ENCODE data around the gene LRRC59.

The LRRC59 gene

DNA sequence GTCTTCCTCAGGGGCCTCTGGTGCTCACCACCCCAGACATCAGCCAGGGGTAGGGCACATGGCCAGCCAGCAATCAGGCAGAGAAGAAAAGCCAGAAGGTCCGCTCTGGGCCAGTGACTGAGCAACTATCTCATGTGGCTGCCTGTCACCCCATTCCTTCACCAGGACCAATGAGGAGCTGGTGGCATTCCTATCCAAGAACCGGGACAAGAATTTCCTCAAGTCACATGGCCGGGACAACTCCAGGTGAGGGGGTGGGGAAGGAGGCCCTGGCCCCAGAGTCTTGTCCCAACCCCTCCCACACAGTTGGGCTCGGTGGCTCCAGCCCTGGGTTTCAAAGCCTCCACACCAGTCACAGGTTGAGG lies 42.0 kb downstream of the LRRC59 start:
- H3K27me3 ChIP-seq = no peaks in the 10 kb centered on the region

DNA sequence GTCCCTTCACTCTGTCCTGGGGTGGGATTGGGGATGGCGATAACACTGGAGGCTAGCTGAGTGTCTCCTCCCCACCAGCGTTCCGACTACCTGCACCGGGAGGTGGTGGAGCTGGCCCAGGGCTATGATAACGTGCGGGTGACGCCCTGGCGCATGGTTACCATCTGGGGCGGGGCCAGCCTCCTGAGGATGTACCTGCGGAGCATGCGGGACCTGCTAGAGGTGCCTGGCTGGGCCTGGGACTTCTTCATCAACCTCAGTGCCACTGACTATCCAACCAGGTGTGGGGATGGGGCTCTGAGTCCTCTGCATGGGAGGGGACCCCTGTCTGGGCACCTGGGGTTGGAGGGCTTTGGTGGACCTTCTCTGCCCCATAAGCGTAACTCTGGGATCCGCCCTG lies 42.5 kb downstream of the LRRC59 start:
- DNase-seq = no peak
- no peaks in the 10 kb centered on the region for H3K27me3 ChIP-seq
- H3K4me3 ChIP-seq (ENCODE audit: low read depth, low read length) = no peak overlapping the region
- H3K9me3 ChIP-seq = no peaks in the 10 kb centered on the region
- TF ChIP-seq, protein P1, sequence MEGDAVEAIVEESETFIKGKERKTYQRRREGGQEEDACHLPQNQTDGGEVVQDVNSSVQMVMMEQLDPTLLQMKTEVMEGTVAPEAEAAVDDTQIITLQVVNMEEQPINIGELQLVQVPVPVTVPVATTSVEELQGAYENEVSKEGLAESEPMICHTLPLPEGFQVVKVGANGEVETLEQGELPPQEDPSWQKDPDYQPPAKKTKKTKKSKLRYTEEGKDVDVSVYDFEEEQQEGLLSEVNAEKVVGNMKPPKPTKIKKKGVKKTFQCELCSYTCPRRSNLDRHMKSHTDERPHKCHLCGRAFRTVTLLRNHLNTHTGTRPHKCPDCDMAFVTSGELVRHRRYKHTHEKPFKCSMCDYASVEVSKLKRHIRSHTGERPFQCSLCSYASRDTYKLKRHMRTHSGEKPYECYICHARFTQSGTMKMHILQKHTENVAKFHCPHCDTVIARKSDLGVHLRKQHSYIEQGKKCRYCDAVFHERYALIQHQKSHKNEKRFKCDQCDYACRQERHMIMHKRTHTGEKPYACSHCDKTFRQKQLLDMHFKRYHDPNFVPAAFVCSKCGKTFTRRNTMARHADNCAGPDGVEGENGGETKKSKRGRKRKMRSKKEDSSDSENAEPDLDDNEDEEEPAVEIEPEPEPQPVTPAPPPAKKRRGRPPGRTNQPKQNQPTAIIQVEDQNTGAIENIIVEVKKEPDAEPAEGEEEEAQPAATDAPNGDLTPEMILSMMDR (IDR thresholded peaks at IDR 0.05; ENCODE audit: low read depth, low read length) = no peak
- peaks cover 45% of the 10 kb centered on the region for H3K36me3 ChIP-seq
- H3K4me1 ChIP-seq = no peaks in the 10 kb centered on the region

More for the DNA sequence above, 42.0 kb downstream of the LRRC59 start:
- no peak for DNase-seq
- Histone ChIP-seq H3K4me1 (no peaks in the 10 kb centered on the region), H3K9me3 (no peaks in the 10 kb centered on the region), H3K4me3 (ENCODE audit: low read depth, low read length) (no peak overlapping the region), H3K36me3 (peaks cover 45% of the 10 kb centered on the region)
- TF ChIP-seq, protein P1 (IDR thresholded peaks at IDR 0.05; ENCODE audit: low read depth, low read length) = no peak

DNA sequence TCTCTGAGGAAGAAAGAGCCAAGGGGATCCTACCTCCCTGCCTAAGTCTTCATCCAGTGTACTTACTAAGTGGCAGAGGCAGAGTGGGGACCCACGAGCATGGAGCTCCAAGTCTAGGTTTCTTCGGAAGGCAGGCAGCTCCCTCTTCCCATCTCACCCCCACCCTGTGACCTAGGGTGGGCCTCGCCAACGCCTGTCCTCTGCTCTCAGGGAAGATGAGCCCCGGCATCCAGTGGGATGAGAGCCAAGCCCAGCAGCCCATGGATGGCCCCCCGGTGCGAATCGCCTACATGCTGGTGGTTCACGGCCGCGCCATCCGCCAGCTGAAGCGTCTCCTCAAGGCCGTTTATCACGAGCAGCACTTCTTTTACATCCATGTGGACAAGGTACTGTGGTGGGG lies 43.1 kb downstream of the LRRC59 start:
- Histone ChIP-seq H3K27me3 (no peaks in the 10 kb centered on the region), H3K4me1 (no peaks in the 10 kb centered on the region), H3K36me3 (peaks cover 45% of the 10 kb centered on the region), H3K4me3 (ENCODE audit: low read depth, low read length) (no peak overlapping the region), H3K9me3 (no peaks in the 10 kb centered on the region)
- TF ChIP-seq, protein P1 (IDR thresholded peaks at IDR 0.05; ENCODE audit: low read depth, low read length) = no peak
- DNase-seq = no peak

DNA sequence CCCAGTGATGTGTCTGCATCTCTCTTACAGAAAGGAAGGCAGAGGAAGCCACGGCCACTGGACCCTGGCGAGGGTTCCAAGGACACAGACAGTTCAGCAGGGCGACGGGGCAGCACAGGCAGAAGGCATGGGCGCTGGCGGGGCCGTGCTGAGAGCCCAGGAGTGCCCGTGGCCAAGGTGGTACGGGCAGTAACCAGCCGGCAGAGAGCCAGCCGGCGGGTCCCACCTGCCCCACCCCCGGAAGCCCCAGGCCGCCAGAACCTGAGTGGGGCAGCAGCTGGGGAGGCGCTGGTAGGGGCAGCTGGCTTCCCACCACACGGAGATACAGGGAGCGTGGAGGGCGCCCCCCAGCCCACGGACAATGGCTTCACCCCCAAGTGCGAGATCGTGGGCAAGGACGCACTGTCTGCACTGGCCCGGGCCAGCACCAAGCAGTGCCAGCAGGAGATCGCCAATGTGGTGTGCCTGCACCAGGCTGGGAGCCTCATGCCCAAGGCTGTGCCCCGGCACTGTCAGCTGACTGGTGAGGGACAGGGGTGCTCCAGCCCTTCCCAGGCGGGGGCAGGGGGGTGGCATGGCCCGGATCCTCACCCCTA lies 43.6 kb downstream of the LRRC59 start:
- Histone ChIP-seq H3K9me3 (no peaks in the 10 kb centered on the region), H3K36me3 (peaks cover 40% of the 10 kb centered on the region), H3K4me1 (no peaks in the 10 kb centered on the region), H3K4me3 (ENCODE audit: low read depth, low read length) (no peak overlapping the region), H3K27me3 (no peaks in the 10 kb centered on the region)
- DNase-seq = no peak
- TF ChIP-seq, protein P1 (IDR thresholded peaks at IDR 0.05; ENCODE audit: low read depth, low read length) = no peak

DNA sequence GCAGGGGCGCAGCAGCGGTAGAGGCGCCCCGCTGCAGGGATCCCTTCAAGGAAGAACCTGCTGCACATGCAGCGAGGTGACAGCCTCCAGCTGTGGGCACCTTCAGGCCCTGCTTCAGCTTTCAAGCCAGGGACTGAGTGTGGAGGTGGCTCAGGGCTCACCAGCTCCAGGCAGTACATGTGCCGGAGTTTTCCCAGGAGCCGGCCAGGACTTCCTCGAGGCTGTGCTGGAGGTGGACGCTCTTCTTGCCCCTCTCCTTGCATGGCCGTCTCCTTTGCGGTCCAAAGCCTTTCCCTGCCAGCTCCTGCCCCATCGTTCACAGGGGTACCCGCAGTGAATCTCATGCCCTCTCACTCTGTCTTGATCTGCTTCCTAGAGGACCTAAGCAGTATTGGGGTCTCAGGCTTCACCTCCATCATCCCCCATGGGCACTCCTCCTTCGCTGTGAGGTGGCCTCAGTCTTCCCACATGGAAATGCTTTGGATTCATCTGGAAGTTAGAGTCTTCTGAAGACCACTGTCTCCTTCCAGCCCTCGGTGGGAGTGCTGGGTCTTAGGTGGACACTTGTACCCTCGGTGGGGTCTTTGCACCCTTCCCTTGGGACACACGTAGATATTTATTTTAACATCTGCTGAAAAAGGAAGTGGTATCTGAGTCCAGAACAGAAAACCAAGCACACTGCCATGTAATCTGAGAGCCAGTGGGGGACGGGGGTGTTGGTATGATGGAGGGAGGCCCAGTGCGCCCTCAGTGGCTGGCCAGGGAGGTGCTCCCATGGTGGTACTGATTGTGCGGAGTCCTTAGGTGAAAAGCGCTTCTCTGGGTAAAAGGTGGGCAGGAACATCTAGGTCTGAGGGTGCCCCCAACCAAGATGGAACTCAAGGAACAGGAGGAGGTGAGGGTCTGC lies 44.4 kb downstream of the LRRC59 start:
- Histone ChIP-seq H3K4me3 (ENCODE audit: low read depth, low read length) (no peak overlapping the region), H3K27me3 (no peaks in the 10 kb centered on the region), H3K4me1 (no peaks in the 10 kb centered on the region), H3K36me3 (peaks cover 33% of the 10 kb centered on the region), H3K9me3 (no peaks in the 10 kb centered on the region)
- no peak for DNase-seq
- TF ChIP-seq, protein P1 (IDR thresholded peaks at IDR 0.05; ENCODE audit: low read depth, low read length) = no peak
